HG03025 (cell line): ENCODE measurements around the gene PDHA2.
"Not testable (repeated sequence)": the region's sequence is repeated elsewhere in the genome, so short reads cannot be mapped to it uniquely, and the experiment has no call there.

Experiments used
- ATAC-seq: cut with Tn5 transposase; IDR thresholded peaks from one replicate; pipeline ENCODE4 v1.9.1; 2021; ENCODE audit warnings: mild to moderate bottlenecking, moderate library complexity; ENCODE audit not compliant: unreplicated experiment, low FRiP score

The PDHA2 gene

GRCh38 chr4:95839891-95840290 is at the start of gene PDHA2:
TSS of gene PDHA2 (plus strand) at chr4:95840093. CDS start at chr4:95840151, 58 bp downstream.
- ATAC-seq, result no peak

DNA sequence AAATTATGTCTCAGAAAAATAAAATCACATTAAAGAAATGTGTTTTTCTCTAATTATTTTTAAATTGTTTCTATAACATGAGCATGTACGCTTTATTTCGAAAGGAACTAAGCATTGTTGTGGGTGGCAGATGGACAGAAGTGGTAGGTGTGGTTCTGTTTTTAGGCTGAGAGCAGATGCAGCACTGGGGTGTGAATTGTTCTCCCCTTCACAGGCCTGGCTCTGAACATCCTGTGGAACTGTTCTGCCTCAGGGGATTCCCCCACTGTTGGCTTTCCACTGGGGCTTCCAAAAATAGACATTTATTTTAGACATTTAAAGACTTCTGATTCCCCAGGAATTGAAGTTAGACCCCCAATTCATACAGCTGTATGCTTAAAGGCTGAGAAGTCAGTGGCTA is 41.9 kb upstream of the PDHA2 start:
- no peak for ATAC-seq

GRCh38 chr4:95798727-95799126 is 41.2 kb upstream of the PDHA2 start:
- ATAC-seq, result no peak

DNA sequence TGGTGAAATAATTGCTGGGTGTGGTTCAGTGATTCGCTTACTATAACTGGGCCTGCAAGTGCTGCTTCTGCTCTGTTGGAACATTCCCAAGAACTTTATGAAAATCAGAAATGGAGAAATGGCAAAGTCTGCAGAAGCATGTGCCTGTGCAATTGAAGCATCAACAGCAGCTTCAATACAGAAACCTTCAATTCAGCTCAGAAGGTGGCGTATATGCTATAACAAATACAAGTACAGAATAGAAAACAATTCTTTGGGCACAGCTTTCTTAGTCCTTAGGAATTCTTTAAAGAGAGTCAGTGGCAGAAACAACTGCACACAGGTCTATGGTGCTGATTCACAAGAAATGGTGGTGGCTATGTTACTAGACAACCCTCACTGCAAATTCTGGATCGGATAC is 18.0 kb upstream of the PDHA2 start:
- ATAC-seq, result no peak

DNA sequence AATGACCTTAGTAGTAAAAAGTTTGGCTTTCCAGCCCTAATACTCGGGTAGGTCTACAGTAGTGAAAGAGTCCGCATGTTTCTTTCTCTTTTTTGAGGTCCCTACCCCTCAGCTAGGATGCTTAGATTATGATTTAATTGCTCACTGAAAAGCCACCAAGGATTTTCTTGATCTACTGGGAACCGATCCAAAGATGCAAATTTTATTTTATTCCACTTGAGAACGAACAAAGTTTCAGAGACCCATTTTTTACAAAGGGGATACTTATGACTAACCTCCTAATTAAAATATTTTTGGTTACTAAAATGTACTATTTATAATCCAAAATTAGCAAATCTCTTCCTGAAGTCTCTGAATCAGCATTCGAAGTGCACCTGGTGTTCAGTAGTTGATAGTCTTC is 14.3 kb upstream of the PDHA2 start:
- ATAC-seq, result no peak

DNA sequence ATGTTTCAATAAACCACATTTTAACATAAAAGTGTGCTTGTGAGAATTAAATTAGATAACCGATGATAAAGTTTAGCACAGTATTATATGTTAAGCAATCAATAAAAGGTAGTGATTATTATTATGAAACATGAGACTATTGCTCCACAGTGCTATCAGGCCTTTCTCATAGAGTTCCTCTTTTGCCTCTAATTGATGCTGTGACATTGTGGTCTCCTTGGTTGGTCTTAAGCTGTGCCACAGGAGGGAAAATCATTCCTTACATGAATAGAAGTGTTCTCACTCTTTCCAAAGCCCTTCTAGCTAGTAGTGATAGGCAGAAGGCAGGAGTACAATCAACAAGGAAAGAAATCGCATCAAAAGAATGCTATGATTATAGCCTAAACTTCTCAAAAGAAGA is 9.2 kb upstream of the PDHA2 start:
- ATAC-seq, result no peak

GRCh38 chr4:95831166-95831565 is 8.7 kb upstream of the PDHA2 start:
- ATAC-seq, result no peak

DNA sequence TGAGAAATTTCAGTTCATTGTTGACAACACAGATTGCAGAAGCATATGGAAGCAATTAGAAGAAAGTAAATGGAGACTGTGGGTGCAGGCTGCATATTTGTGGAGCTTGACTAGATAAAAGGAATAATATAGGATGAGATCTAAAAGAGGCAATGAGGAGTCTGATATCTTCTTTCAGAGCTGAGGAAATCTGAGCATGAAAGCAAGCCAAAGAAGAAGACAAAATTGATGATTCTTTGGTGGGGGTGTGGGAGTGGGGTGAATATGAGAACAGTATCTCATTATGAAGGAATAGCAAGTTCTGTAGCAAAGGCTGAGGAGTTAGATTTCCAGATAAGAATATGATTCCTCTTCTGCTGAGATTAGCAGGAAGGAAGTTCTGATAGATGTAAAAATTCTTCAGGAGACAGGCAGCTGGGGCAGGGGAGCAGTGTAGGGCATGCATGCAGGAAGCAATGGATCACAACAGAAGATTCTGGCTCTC is 6.1 kb upstream of the PDHA2 start:
- no peak for ATAC-seq

DNA sequence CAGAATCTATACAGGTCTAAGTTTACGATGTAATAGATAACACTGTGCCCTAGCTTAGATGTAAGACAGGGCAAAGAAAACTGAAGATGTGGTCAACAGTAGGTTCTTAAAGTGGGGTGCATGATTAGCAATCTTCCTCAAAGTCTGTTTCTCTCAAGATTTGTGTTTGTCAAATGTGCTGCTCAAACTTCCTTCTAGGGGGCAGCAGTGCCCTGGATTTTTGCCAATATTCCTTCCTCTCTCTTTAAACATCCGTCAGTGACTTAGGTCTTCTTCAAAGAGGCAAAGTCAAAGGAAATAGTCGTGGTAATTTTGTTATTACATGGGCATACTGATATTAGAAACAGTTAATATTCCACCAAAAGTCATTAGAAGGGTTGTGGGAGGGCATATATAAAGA is 4.2 kb upstream of the PDHA2 start:
- no peak for ATAC-seq

DNA sequence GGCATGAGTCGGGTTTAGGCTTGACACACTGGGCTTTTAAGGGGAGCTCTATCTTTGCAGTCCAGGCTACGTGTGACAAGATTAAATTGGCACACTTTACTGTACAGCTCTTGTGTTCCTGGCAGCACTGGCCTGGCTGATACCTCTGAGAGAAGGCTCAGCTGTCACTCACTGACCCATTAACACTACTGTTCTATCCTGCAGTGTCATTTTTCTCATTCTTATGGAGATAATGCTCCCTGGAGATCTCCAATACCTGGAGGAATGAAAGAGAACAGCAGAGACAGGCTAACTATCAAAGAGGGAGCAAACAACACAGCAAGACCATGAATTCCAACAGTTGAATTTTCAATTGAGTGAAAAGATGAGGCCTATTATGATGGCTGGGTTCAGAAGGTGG is 1.7 kb upstream of the PDHA2 start:
- no peak for ATAC-seq

- no peak for ATAC-seq
These were observed 8.1 kb downstream of the PDHA2 start for GRCh38 chr4:95847908-95848460.

DNA sequence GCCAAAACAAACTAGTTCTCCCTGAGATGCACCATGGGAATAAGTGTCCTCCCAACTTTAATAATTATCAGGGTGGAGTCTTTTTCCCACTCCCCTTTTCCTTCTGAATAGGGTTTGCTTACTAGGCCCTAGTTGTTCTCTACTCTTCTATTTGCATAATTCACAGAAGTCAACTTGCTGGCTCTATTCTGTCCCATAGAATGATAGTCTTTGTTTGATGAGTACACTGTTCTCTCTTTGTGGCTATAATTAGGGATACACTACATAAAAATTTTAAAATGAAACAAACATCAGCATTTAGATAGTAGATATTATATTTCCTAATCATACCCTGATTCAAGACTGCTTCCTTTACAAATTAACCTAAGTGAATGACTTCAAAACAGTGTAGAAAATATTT is 10.3 kb downstream of the PDHA2 start:
- ATAC-seq, result no peak

- no peak for ATAC-seq
These were observed 17.9 kb downstream of the PDHA2 start for GRCh38 chr4:95857761-95858160.

DNA sequence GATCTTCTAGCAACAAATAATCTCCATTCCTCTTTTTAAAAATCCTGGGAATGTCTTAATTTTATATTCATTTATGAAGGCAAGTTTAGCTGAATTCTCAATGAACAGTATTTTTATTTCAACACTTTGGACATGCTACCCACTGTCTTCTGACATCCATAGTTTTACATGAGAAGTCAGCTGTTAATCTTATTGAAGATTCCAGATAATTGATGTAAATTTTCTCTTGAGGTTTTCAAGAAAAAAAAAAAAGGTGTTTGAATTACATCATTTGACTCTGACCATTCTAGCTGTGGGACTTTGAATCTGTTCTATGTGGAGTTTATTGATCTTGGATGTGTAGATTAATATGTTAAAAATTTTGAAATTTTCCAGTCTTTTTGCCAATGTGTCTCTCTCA is 28.0 kb downstream of the PDHA2 start:
- ATAC-seq, result no peak

DNA sequence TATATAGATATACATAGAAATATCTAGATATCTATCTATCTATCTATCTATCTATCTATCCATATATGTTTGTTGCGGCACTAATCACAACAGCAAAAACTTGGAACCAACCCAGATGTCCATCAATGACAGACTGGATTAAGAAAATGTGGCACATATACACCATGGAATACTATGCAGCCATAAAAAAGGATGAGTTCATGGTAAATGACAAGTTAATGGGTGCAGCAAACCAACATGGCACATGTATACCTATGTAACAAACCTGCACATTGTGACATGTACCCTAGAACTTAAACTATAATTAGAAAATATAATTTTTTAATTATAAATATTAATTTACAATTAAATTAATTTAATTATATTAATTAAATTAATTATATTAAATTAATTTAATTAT is 29.5 kb downstream of the PDHA2 start:
- ATAC-seq, result not testable (repeated sequence)

GRCh38 chr4:95869961-95870500 is 30.1 kb downstream of the PDHA2 start:
- no peak for ATAC-seq

DNA sequence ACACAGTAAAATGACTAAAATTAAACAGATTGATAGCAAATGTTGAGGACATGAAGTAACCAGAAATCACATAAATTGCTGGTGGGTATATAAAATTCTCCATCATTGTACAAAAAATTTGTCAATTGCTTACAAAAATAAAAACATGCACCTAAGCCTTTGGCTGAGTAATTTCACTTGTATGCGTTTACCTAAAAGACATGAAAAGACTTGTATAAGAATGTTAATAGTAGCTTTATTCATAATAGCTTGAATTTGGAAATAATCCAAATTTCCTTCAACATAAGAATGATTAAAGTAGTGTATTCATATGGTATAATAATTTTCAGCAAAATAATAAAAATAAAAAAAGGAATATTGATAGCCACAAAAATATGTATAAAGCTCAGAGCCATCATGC is 37.7 kb downstream of the PDHA2 start:
- no peak for ATAC-seq

GRCh38 chr4:95887551-95887950 is 47.7 kb downstream of the PDHA2 start:
- ATAC-seq, result no peak

DNA sequence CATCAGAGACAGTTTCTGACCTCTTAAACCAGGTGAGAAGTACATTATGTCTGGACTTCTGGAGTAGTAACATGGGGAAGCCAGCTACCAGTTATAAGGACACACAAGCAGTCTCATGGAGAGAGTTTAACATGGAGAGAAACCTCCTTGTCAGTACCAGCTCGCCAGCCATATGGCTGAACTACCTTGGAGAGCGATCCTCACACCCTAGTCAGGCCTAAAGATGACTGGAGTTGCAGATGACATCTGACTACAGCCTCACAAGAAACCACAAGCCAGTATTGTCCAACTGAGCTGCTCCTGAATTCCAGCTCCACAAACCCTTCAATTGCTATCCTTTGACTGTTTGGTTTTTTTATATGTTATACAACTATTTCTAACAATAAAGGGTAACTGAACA is 49.8 kb downstream of the PDHA2 start:
- ATAC-seq, result no peak
